ENCODE data around the gene DIO1. TPM values are rescaled to one million over a fixed set of nuclear protein-coding genes. Genes with fewer than 3 reads are reported as not detected.

Gene DIO1
- total RNA-seq, 2 donors from 2014 or later: 0.32 TPM; not detected in 1

- Histone ChIP-seq H3K4me1 (no peaks in the 10 kb centered on the region), H3K27ac (no peak overlapping the region), H3K9me3 (no peaks in the 10 kb centered on the region), H3K4me3 (no peak overlapping the region), H3K9ac (ENCODE audit: low read depth in 2 of 2, low read length in 2 of 2) (no peak overlapping the region), H3K27me3 (no peaks in the 10 kb centered on the region), H3K36me3 (no peaks in the 10 kb centered on the region)
- TF ChIP-seq CTCF (IDR thresholded peaks at IDR 0.05): no peak
- DNase-seq: no peak
- intact Hi-C loops (cut with DNase I): no loop called here
Measured at GRCh38 chr1:53906121-53906520, 12.1 kb downstream of the DIO1 start.

- H3K27ac ChIP-seq: no peak overlapping the region
Measured at GRCh38 chr1:53909946-53910345, 16.0 kb downstream of the DIO1 start.

GRCh38 chr1:53911442-53911841 is 17.5 kb downstream of the DIO1 start:
- H3K27ac ChIP-seq: no peak overlapping the region
- H3K36me3 ChIP-seq: no peaks in the 10 kb centered on the region
- TF ChIP-seq CTCF (IDR thresholded peaks at IDR 0.05): no peak

More at GRCh38 chr1:53909946-53910345, 16.0 kb downstream of the DIO1 start:
- no peaks in the 10 kb centered on the region for H3K4me1 ChIP-seq
- no peak for DNase-seq
- no peak overlapping the region for H3K9ac ChIP-seq (ENCODE audit: low read depth in 2 of 2, low read length in 2 of 2)
- intact Hi-C loops (cut with DNase I): no loop called here
- no peak overlapping the region for H3K4me3 ChIP-seq
- no peaks in the 10 kb centered on the region for H3K27me3 ChIP-seq
- H3K36me3 ChIP-seq: no peaks in the 10 kb centered on the region
- no peaks in the 10 kb centered on the region for H3K9me3 ChIP-seq
- no peak for TF ChIP-seq CTCF (IDR thresholded peaks at IDR 0.05)

GRCh38 chr1:53913352-53914033 is 19.5 kb downstream of the DIO1 start:
- intact Hi-C loops (cut with DNase I): no loop called here
- Histone ChIP-seq H3K4me1 (no peaks in the 10 kb centered on the region), H3K9ac (ENCODE audit: low read depth in 2 of 2, low read length in 2 of 2) (no peak overlapping the region), H3K36me3 (no peaks in the 10 kb centered on the region), H3K27me3 (no peaks in the 10 kb centered on the region), H3K4me3 (no peak overlapping the region), H3K27ac (no peak overlapping the region), H3K9me3 (no peaks in the 10 kb centered on the region)
- TF ChIP-seq CTCF (IDR thresholded peaks at IDR 0.05): no peak
- DNase-seq: no peak

More at GRCh38 chr1:53911442-53911841, 17.5 kb downstream of the DIO1 start:
- no peak for DNase-seq
- intact Hi-C loops (cut with DNase I): no loop called here
- H3K9ac ChIP-seq (ENCODE audit: low read depth in 2 of 2, low read length in 2 of 2): no peak overlapping the region
- no peaks in the 10 kb centered on the region for H3K9me3 ChIP-seq
- H3K27me3 ChIP-seq: no peaks in the 10 kb centered on the region
- no peaks in the 10 kb centered on the region for H3K4me1 ChIP-seq
- no peak overlapping the region for H3K4me3 ChIP-seq

GRCh38 chr1:53918343-53918742 is 24.4 kb downstream of the DIO1 start:
- H3K9me3 ChIP-seq: no peaks in the 10 kb centered on the region
- no peak for DNase-seq
- no peak for TF ChIP-seq CTCF (IDR thresholded peaks at IDR 0.05)
- intact Hi-C loops (cut with DNase I): no loop called here
- H3K27ac ChIP-seq: no peak overlapping the region
- H3K9ac ChIP-seq (ENCODE audit: low read depth in 2 of 2, low read length in 2 of 2): no peak overlapping the region
- no peaks in the 10 kb centered on the region for H3K36me3 ChIP-seq
- H3K4me3 ChIP-seq: no peak overlapping the region
- no peaks in the 10 kb centered on the region for H3K4me1 ChIP-seq
- H3K27me3 ChIP-seq: no peaks in the 10 kb centered on the region

Data from colonic mucosa (tissue), 4 donors.